ENCODE data around the gene GJB4.
A peak's percentile ranks its signal among the peaks of the same experiment; 100 is the strongest.
"Not testable (repeated sequence)": the region's sequence is repeated elsewhere in the genome, so short reads cannot be mapped to it uniquely, and the experiment has no call there.

The GJB4 gene

DNA sequence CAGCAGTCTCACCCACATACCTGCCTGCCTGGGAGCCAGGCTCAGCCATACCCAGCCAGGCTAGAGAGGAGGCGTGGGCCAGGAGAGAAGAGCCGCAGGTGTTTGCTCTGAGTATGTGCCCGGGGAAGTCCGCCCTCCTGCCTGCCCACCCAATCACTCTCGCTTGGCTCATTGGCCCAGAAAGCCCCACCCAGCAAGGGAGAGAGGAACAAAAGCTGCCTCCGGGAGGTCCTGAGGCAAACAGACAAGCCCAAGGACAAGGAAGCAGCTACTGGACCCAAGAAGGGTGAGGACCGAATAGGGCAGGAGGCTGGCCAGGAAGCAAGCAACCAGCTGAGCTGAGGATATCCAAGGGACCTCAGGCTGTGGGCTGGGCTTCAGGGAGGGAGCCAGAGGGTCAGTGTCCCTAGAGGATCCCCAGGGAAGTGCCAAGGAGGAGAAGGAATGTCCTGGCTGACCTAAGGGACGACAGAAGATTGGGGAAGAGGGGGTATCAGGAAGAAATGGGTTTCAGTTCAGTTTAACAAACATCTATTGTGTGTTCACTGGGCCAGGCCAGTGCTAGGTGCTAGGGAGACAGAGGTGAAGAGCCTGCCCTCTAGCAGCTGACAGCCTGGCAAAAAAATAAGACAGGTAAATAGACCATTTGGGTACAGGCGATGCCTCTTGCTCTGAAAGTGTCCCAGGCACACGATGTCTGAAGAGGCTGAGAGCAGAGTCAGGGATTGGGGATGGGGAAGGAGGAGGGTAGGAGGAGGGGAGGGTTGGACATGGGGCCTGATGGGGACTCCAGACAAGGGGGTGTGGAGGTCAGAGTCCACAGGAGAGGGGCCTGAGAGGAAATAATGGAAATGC is at the start of gene GJB4:
Gene GJB4, plus strand, starts transcription at position 238 of the 855 bp plus-strand sequence. CDS start 1,515 bp downstream, outside the sequence.
- DNase-seq = no peak

DNA sequence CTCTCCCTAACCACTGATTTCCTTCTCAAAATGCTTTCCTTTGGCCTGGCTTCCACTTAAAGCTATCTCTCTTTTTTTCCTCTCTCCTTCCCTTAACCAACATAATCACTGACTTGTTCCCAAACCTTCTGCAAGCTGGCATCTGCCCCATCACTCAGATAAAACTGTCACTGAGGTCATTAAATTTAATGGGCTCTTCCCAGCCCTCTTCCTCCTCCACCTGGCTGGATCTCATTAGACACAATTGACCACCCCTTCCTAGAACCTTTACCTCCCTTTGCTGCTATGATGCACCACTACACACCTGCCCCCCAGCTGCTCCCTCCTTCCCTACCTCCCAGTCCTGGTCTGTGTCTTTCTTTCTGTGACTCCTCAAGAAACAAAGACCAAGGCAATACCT is 48.7 kb upstream of the GJB4 start:
- DNase-seq = no peak

GRCh38 chr1:34711485-34711884 is 48.1 kb upstream of the GJB4 start:
- DNase-seq = no peak

DNA sequence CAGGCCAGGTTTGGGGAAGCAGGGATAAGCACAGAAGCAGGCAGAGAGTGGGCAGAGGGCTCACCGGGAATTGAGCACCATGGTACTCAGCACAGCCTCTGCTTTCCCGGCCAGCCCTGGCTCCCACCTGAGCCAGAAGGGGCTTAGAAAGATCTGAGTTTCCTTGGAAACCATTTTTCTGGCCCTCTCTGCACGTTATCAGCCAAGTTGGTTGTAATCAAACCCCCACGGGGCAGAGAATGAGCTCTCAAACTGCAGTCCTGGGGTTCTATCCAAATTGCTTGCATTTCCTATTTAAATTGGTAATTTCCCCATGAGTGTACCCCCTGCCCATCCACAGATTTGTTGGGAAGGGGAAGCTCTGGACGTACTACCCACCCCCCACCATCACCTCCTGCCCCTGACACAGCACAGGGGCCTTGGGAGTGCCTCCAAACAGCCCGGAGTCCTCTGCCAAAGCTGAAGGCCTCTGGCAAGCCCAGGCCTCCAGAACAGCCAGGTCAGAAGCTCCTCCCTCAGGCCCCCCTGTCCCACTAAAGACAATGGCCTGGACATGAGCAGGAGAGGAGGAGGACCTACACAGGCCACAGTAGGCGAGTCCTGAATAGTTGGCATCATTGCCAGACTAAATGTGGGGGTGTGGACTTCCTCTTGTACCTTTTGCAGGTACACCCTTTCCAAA is 47.4 kb upstream of the GJB4 start:
- DNase-seq = no peak

- no peak for DNase-seq
These were observed 46.1 kb upstream of the GJB4 start for GRCh38 chr1:34713443-34713842.

DNA sequence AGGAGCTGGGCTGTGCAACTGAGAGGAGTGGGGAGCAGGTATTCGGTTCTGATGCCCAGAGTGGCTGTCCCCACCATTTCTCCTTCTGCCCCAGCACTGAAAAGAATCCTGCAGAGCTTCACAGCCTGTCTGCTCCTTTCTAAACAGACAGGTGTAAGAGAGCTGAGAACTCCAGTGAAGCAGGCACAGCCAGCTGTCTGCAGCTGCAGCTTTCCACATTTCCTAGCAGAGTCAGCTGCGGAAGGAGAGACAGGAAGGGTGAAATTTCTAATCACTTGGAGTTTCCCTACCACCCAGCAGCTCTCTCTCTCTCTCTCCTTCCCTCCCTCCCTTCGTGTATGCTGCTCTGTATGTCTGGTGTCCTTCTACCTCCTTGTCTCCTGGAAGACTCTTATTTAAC is 45.2 kb upstream of the GJB4 start:
- no peak for DNase-seq

GRCh38 chr1:34715139-34715538 is 44.4 kb upstream of the GJB4 start:
- DNase-seq = no peak

GRCh38 chr1:34721241-34721640 is 38.3 kb upstream of the GJB4 start:
- DNase-seq = no peak

- DNase-seq = no peak
These were observed 37.7 kb upstream of the GJB4 start for GRCh38 chr1:34721646-34722355.

GRCh38 chr1:34726861-34727260 is 32.7 kb upstream of the GJB4 start:
- no peak for DNase-seq

- DNase-seq = no peak
These were observed 29.1 kb upstream of the GJB4 start for GRCh38 chr1:34730485-34730884.

- DNase-seq = not testable (repeated sequence)
These were observed 26.7 kb upstream of the GJB4 start for GRCh38 chr1:34732831-34733230.

GRCh38 chr1:34736692-34737091 is 22.8 kb upstream of the GJB4 start:
- no peak for DNase-seq

DNA sequence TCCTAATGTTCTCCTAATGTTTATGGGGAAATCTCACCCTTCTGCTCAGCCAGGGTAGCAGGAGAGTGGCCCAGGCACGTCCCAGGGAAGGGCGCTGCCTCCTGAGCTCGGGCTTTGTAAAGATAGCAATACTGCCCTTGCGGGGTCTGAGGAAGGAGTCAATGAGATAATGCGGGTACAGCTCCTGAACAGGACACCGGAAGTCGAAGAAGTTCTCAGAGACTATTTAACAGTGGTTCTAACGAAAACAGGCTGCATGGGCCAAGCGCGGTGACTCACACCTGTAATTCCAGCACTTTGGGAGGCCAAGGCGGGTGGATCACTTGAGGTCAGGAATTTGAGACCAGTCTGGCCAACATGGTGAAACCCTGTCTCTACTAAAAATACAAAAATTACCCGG is 22.3 kb upstream of the GJB4 start:
- DNase-seq = not testable (repeated sequence)

GRCh38 chr1:34739613-34740012 is 19.9 kb upstream of the GJB4 start:
- DNase-seq = no peak

GRCh38 chr1:34740161-34740868 is 19.2 kb upstream of the GJB4 start:
- no peak for DNase-seq

- peak; percentile 92 for DNase-seq
These were observed 16.8 kb upstream of the GJB4 start for GRCh38 chr1:34742667-34743270.

GRCh38 chr1:34743775-34744174 is 15.8 kb upstream of the GJB4 start:
- DNase-seq = no peak

GRCh38 chr1:34744851-34745250 is 14.7 kb upstream of the GJB4 start:
- DNase-seq = no peak

DNA sequence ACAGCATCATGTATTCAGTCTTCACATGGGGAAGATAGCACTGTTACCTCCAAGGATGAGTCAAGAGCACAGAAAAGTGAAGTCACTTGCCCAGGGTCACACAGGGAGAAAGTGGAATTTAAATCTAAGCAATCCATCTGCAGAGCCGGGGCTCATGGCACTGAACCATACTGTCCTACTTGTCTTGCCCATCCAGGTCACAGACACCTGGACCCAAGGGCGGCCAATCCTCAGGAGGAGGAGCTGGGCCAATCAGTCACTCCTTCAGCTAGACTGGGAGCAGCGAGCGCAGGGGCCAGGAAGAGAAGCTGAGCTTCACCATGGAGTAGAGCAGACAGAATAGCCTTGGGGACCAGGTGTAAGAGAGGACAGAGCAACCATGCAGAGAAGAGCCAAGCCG is 13.9 kb upstream of the GJB4 start:
- DNase-seq = no peak

DNA sequence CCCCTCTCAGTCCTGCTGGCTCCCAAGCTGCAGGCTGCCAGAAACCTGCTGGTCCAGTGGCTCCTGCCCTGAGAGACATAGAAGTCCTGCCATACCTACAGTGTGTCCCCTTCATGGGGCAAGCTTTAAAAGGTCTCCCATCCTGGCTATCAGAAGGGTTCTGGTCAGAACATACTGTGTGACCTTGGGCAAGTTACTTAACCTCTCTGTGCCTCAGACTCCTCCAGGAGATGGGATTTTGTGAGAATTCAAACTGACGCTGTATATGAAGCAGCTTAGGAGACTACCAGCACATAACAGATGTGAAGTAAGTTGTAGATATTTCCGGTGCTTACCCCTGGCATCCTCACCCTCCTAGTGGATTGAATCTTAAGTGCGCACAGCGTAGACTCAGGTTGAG is 13.4 kb upstream of the GJB4 start:
- DNase-seq = no peak

DNA sequence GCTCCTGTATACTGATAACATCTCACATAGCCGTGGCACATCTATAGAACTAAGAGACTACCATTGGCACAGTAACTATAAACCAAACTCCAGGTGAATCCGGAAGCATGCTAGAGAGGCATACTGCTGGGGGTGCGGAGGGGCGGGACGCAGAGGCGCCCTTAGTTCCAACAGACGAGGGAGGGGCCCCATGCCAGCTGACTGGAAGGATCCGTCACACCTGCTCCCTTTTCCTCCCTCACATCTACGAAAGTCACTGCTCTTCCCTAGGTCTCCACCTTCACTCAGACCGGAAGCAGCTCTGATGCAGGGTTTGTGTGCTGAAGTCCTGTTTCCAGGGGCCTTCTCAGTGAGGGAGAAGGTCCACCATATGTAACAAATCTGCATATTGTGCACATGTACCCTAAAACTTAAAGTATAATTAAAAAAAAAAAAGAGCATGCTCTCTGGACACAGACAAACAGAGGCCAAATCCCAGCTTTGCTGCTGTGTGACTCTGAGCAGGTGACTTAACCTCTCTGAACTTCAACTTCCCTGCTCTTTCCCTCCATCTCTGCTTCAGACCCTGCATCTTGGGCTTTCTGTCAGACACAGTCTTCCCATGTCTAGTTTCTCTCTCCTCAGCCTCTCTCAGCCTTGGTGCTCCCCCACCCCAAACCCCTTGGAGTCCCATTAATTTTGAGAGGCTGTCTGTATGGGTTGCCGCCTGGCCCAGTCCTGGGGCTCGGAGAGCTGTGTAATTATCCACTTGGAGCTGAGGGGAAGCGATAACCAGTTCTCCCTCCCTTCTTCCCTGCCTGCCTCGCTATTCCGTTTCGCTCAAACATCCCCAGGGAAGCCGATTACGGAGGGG is 12.5 kb upstream of the GJB4 start:
- no peak for DNase-seq
